ENCODE data around the gene HDGF.

DNA sequence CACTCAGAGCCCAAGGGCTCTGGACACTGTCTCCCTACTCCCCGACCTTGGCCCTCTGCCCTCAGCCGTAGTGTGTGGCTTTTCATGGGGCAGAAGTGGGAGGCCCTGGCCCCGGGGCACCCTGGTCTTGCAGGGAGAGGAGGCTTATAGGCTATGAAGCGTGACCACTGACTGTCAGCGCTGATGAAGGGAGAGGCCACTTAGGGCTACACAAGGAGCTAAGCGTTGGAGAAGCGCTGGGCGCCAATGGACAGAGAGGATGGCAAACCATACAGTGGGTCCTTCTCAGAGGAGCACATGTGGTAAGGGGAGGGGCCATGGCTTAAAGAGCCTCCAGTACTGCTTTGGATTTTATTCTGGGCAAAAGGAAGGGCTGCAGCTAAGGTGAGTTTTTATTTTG is 54.0 kb downstream of the HDGF start:
- TF ChIP-seq, protein P1, sequence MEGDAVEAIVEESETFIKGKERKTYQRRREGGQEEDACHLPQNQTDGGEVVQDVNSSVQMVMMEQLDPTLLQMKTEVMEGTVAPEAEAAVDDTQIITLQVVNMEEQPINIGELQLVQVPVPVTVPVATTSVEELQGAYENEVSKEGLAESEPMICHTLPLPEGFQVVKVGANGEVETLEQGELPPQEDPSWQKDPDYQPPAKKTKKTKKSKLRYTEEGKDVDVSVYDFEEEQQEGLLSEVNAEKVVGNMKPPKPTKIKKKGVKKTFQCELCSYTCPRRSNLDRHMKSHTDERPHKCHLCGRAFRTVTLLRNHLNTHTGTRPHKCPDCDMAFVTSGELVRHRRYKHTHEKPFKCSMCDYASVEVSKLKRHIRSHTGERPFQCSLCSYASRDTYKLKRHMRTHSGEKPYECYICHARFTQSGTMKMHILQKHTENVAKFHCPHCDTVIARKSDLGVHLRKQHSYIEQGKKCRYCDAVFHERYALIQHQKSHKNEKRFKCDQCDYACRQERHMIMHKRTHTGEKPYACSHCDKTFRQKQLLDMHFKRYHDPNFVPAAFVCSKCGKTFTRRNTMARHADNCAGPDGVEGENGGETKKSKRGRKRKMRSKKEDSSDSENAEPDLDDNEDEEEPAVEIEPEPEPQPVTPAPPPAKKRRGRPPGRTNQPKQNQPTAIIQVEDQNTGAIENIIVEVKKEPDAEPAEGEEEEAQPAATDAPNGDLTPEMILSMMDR (IDR thresholded peaks at IDR 0.05; ENCODE audit: low read length): no peak
- TF ChIP-seq EZH2 (IDR thresholded peaks at IDR 0.05; ENCODE audit: borderline replicate concordance, low read length): no peak
